ENCODE data around the gene SCAP.

- TF ChIP-seq CTCF (IDR thresholded peaks at IDR 0.05) (no peak), EZH2 (IDR thresholded peaks at IDR 0.05; ENCODE audit: borderline replicate concordance, insufficient read depth, low read depth, low read length, poor library complexity, severe bottlenecking) (no peak)
Measured at GRCh38 chr3:47374587-47374986, 101.2 kb downstream of the SCAP start.

Data from B cell (primary cell).